WTC11 (cell line): ENCODE data around the gene PI4KA. TPM values are rescaled to one million over a fixed set of nuclear protein-coding genes. Genes with fewer than 3 reads are reported as not detected.

Experiments
- ATAC-seq: fragments of 200-7000 bp; cut with Tn5 transposase; 2 replicates; pipeline ENCODE4 v1.10.0; 2021; ENCODE audit warnings: mild to moderate bottlenecking, moderate library complexity
- CTCF ChIA-PET: fragments of 300-600 bp; sonication (Branson Sonifier 250); formaldehyde crosslinking; loops from one replicate; lab custom pipeline; 2021; ENCODE audit warnings: antibody characterized with exemption; lab: Charles Lee
- POLR2A ChIA-PET: fragments of 350-600 bp; sonication (Branson Sonifier 250); formaldehyde crosslinking; loops from one replicate; lab custom pipeline; 2021; ENCODE audit warnings: antibody characterized with exemption; lab: Charles Lee
- DNase-seq: peaks from one replicate; pipeline ENCODE4 v3.0.0; 2021; ENCODE audit warnings: low spot score
- H3K27ac Mint-ChIP-seq: 2 replicates; pipeline ENCODE4 v1.8.0; 2021; ENCODE audit warnings: mixed read lengths
- H3K27me3 Mint-ChIP-seq: 2 replicates; pipeline ENCODE4 v1.8.0; 2021; ENCODE audit warnings: low read depth, mild to moderate bottlenecking, moderate library complexity, mixed read lengths
- H3K36me3 Mint-ChIP-seq: 2 replicates; pipeline ENCODE4 v1.8.0; 2021; ENCODE audit warnings: mixed read lengths
- H3K4me1 Mint-ChIP-seq: 2 replicates; pipeline ENCODE4 v1.8.0; 2022; ENCODE audit warnings: mixed read lengths
- H3K4me3 Mint-ChIP-seq: 2 replicates; pipeline ENCODE4 v1.8.0; 2021; ENCODE audit warnings: mild to moderate bottlenecking, moderate library complexity, mixed read lengths
- H3K9me3 Mint-ChIP-seq: 2 replicates; pipeline ENCODE4 v1.8.0; 2021; ENCODE audit warnings: mixed read lengths
- ELF4 ChIP-seq: sonication (generic); formaldehyde crosslinking; IDR thresholded peaks from 2 replicates; pipeline ENCODE4 v1.8.1; 2022; ENCODE audit warnings: low read depth, mild to moderate bottlenecking, moderate library complexity, missing genetic modification reagents
- EMX1 ChIP-seq: fragments of 250-450 bp; sonication (Bioruptor Pico); IDR thresholded peaks from 2 replicates; pipeline ENCODE4 v1.8.0; 2021; ENCODE audit warnings: mild to moderate bottlenecking
- FOXK1 ChIP-seq: sonication (generic); formaldehyde crosslinking; IDR thresholded peaks from 2 replicates; pipeline ENCODE4 v1.8.0; 2022; ENCODE audit warnings: mild to moderate bottlenecking, moderate library complexity, missing genetic modification reagents
- ZBTB21 ChIP-seq: sonication (generic); formaldehyde crosslinking; IDR thresholded peaks from 2 replicates; pipeline ENCODE4 v1.8.1; 2023; ENCODE audit warnings: mild to moderate bottlenecking, missing genetic modification reagents, borderline replicate concordance
- ZNF263 ChIP-seq: sonication (generic); formaldehyde crosslinking; IDR thresholded peaks from 2 replicates; pipeline ENCODE4 v1.8.1; 2022; ENCODE audit warnings: low read depth, mild to moderate bottlenecking, moderate library complexity, missing genetic modification reagents
- ZNF416 ChIP-seq: fragments of 250-450 bp; sonication (Bioruptor Pico); IDR thresholded peaks from 2 replicates; pipeline ENCODE4 v1.9.0; 2021; ENCODE audit warnings: mild to moderate bottlenecking, inconsistent platforms
- total RNA-seq: library from RNA; stranded (reverse); gene quantifications from 3 replicates; pipeline ENCODE4 v1.2.3, GENCODE V29; 2021
- TF ChIP-seq, protein P1 (sequence below): sonication (generic); formaldehyde crosslinking; IDR thresholded peaks from 2 replicates; pipeline ENCODE4 v1.8.1; 2023; ENCODE audit warnings: mild to moderate bottlenecking, missing genetic modification reagents, borderline replicate concordance
- TF ChIP-seq, protein P2 (sequence below): sonication (generic); formaldehyde crosslinking; conservative IDR thresholded peaks from 2 replicates; pipeline ENCODE4 v1.8.1; 2023; ENCODE audit warnings: mild to moderate bottlenecking, low read depth, missing genetic modification reagents, moderate library complexity
- TF ChIP-seq, protein P3 (sequence below): sonication (generic); formaldehyde crosslinking; IDR thresholded peaks from 2 replicates; pipeline ENCODE4 v1.8.0; 2023; ENCODE audit warnings: mild to moderate bottlenecking, missing genetic modification reagents
- TF ChIP-seq, protein P4 (sequence below): sonication (generic); formaldehyde crosslinking; IDR thresholded peaks from 2 replicates; pipeline ENCODE4 v1.8.1; 2022; ENCODE audit warnings: mild to moderate bottlenecking, missing genetic modification reagents, moderate library complexity, borderline replicate concordance
- TF ChIP-seq, protein P5 (sequence below): sonication (generic); formaldehyde crosslinking; IDR thresholded peaks from 2 replicates; pipeline ENCODE4 v1.8.0; 2022; ENCODE audit warnings: missing genetic modification reagents
- TF ChIP-seq, protein P6 (sequence below): sonication (generic); formaldehyde crosslinking; IDR thresholded peaks from 2 replicates; pipeline ENCODE4 v1.8.1; 2023; ENCODE audit warnings: mild to moderate bottlenecking, missing genetic modification reagents

PI4KA gene
- total RNA-seq, 1 experiment from 2014 or later, result 45.5 TPM

DNA sequence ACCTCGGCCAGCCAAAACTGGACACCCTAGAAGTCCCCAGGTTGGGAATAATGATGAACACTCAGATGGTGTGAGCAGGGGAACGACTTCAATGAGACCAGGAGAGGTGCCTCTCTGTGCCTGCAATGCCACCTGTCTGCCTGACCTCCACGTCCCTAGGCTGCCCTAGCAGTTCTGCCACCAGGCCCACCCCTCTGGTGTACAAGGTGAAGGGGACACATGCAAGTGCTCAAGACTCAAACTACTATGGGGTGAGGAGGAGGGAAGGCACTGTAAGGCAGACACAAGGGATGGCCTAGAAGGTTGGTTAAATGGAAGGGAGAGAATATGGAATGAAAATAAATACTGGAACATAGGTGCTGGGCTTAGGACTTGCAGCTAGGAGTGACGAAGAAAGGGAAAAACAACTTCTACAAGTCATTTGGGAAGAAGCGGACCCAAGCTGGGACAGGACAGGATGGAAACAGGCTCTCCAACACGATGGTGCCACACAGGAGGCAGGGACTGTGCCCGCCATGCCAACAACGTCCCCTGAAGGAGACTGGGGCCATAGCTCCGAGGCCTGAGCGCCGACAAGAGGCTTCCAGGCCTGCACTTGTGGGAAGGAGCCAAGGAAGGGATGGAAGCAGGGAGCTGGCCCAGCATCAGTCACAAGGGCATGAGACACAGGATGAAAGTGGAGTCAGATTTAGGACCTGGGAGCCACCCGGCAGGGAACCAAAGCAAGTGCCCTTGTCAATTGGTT is 66.2 kb downstream of the PI4KA start (continued):
- TF ChIP-seq, protein P1, sequence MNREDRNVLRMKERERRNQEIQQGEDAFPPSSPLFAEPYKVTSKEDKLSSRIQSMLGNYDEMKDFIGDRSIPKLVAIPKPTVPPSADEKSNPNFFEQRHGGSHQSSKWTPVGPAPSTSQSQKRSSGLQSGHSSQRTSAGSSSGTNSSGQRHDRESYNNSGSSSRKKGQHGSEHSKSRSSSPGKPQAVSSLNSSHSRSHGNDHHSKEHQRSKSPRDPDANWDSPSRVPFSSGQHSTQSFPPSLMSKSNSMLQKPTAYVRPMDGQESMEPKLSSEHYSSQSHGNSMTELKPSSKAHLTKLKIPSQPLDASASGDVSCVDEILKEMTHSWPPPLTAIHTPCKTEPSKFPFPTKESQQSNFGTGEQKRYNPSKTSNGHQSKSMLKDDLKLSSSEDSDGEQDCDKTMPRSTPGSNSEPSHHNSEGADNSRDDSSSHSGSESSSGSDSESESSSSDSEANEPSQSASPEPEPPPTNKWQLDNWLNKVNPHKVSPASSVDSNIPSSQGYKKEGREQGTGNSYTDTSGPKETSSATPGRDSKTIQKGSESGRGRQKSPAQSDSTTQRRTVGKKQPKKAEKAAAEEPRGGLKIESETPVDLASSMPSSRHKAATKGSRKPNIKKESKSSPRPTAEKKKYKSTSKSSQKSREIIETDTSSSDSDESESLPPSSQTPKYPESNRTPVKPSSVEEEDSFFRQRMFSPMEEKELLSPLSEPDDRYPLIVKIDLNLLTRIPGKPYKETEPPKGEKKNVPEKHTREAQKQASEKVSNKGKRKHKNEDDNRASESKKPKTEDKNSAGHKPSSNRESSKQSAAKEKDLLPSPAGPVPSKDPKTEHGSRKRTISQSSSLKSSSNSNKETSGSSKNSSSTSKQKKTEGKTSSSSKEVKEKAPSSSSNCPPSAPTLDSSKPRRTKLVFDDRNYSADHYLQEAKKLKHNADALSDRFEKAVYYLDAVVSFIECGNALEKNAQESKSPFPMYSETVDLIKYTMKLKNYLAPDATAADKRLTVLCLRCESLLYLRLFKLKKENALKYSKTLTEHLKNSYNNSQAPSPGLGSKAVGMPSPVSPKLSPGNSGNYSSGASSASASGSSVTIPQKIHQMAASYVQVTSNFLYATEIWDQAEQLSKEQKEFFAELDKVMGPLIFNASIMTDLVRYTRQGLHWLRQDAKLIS (CRISPR knock-in tag), result no peak
- TF ChIP-seq ELF4 (CRISPR knock-in tag), result no peak

DNA sequence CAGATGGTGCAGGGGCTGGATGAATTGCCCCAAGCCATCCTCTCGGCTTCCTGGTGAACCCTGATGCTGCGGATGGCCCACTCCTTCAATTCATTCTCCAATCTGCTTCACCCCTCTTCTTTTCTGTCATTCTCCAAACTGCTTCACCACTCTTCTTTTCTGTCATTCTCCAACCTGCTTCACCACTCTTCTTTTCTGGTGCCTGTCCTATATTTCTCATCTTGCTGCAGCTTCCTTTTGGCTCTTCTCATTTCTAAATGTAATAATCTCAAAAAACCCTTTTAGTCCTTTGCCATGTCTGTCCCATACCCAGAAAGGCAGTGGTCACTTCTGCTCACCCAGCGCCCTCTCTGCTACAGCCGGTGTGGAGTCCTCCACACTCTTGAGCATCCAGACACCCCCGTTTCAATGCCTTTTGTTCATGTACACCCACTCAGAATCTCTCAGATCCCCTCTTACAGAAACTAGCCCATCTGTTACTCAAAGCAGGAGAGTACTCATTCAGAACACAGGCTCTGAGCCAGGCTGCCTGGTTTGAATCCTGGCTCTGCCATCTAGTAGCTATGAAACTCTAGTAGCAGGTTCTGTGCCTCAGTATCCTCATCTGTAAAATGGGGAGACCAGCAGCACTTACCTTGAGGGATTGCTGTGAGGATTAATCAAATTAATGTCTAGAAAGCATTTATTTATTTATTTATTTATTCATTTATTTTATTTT is 69.8 kb downstream of the PI4KA start:
- CTCF ChIA-PET, result no interaction called here
- no peak for DNase-seq
- POLR2A ChIA-PET, result no interaction called here
- Mint-ChIP-seq H3K4me3 (no peak overlapping the region), H3K27ac (no peak overlapping the region), H3K9me3 (no peaks in the 10 kb centered on the region), H3K4me1 (peaks cover 12% of the 10 kb centered on the region)
- no peak for ATAC-seq
- TF ChIP-seq, protein P2, sequence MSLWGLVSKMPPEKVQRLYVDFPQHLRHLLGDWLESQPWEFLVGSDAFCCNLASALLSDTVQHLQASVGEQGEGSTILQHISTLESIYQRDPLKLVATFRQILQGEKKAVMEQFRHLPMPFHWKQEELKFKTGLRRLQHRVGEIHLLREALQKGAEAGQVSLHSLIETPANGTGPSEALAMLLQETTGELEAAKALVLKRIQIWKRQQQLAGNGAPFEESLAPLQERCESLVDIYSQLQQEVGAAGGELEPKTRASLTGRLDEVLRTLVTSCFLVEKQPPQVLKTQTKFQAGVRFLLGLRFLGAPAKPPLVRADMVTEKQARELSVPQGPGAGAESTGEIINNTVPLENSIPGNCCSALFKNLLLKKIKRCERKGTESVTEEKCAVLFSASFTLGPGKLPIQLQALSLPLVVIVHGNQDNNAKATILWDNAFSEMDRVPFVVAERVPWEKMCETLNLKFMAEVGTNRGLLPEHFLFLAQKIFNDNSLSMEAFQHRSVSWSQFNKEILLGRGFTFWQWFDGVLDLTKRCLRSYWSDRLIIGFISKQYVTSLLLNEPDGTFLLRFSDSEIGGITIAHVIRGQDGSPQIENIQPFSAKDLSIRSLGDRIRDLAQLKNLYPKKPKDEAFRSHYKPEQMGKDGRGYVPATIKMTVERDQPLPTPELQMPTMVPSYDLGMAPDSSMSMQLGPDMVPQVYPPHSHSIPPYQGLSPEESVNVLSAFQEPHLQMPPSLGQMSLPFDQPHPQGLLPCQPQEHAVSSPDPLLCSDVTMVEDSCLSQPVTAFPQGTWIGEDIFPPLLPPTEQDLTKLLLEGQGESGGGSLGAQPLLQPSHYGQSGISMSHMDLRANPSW (CRISPR knock-in tag), result no peak
- TF ChIP-seq ZNF263 (CRISPR knock-in tag), result no peak
- TF ChIP-seq, all 79 proteins: peak for 0
- Mint-ChIP-seq H3K36me3 (0 out of 2 replicates have a peak, but pooled peaks cover 3% of the 10 kb centered on the region), H3K27me3 (no peaks in the 10 kb centered on the region)

DNA sequence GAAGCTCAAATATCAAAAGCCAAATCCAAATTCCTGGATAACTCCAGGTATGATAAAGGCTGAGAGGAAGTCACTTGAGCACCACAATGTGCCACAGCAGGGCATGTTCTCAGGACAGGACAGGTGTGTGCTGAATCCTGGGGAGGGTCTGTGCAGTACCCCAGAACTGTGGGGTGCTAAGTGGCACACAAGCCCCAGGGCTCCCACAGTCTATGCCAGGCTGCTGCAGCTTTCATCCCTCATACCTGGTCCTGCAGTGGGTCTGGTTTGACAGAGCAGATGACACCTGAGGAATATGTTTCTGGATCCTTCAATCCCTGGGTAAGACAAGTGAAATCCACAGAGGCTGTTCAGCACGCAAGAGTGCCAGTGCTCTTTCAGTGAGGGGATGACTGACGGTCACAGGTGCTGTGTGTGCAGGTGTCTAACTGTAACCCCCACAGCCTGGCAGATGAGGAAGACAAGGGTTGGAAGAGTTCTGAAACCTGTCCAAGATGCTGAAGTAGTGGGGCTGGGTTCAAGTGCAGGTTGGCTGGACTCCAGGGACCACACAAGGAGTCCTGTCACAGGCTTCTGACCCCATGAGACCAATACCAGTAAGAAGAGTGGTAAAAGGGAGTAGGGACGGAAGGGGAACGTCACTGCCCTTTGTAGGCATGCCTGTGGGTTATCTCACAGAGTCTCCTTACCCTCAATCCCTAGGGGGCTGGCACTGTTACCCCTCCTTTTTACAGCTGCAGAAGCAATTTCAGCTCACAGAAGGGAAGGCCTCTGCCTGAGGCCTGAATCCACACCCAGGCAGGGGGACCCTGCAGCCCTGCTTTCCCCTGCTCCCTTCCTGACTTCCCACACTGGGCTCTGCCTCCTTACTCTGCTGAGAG is 70.6 kb downstream of the PI4KA start:
- CTCF ChIA-PET, result interaction anchor here (1.0 kb wide), 1 partner anchor 29 kb away, joined by 3 read pairs; no protein-coding TSS in a partner anchor
- ATAC-seq (no peak), DNase-seq (no peak)
- H3K4me3 Mint-ChIP-seq, result no peak overlapping the region
- H3K9me3 Mint-ChIP-seq, result no peaks in the 10 kb centered on the region
- no peak overlapping the region for H3K27ac Mint-ChIP-seq
- H3K4me1 Mint-ChIP-seq, result peaks cover 20% of the 10 kb centered on the region
- POLR2A ChIA-PET, result no interaction called here
- 0 out of 2 replicates have a peak, but pooled peaks cover 3% of the 10 kb centered on the region for H3K36me3 Mint-ChIP-seq
- no peaks in the 10 kb centered on the region for H3K27me3 Mint-ChIP-seq
- TF ChIP-seq, protein P3, sequence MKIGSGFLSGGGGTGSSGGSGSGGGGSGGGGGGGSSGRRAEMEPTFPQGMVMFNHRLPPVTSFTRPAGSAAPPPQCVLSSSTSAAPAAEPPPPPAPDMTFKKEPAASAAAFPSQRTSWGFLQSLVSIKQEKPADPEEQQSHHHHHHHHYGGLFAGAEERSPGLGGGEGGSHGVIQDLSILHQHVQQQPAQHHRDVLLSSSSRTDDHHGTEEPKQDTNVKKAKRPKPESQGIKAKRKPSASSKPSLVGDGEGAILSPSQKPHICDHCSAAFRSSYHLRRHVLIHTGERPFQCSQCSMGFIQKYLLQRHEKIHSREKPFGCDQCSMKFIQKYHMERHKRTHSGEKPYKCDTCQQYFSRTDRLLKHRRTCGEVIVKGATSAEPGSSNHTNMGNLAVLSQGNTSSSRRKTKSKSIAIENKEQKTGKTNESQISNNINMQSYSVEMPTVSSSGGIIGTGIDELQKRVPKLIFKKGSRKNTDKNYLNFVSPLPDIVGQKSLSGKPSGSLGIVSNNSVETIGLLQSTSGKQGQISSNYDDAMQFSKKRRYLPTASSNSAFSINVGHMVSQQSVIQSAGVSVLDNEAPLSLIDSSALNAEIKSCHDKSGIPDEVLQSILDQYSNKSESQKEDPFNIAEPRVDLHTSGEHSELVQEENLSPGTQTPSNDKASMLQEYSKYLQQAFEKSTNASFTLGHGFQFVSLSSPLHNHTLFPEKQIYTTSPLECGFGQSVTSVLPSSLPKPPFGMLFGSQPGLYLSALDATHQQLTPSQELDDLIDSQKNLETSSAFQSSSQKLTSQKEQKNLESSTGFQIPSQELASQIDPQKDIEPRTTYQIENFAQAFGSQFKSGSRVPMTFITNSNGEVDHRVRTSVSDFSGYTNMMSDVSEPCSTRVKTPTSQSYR, result no peak
- no peak for TF ChIP-seq EMX1
- TF ChIP-seq, protein P4, sequence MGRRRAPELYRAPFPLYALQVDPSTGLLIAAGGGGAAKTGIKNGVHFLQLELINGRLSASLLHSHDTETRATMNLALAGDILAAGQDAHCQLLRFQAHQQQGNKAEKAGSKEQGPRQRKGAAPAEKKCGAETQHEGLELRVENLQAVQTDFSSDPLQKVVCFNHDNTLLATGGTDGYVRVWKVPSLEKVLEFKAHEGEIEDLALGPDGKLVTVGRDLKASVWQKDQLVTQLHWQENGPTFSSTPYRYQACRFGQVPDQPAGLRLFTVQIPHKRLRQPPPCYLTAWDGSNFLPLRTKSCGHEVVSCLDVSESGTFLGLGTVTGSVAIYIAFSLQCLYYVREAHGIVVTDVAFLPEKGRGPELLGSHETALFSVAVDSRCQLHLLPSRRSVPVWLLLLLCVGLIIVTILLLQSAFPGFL (CRISPR knock-in tag), result no peak
- TF ChIP-seq ZBTB21, result no peak
- no peak for TF ChIP-seq ZNF416
- no peak for TF ChIP-seq FOXK1
- TF ChIP-seq, protein P5, sequence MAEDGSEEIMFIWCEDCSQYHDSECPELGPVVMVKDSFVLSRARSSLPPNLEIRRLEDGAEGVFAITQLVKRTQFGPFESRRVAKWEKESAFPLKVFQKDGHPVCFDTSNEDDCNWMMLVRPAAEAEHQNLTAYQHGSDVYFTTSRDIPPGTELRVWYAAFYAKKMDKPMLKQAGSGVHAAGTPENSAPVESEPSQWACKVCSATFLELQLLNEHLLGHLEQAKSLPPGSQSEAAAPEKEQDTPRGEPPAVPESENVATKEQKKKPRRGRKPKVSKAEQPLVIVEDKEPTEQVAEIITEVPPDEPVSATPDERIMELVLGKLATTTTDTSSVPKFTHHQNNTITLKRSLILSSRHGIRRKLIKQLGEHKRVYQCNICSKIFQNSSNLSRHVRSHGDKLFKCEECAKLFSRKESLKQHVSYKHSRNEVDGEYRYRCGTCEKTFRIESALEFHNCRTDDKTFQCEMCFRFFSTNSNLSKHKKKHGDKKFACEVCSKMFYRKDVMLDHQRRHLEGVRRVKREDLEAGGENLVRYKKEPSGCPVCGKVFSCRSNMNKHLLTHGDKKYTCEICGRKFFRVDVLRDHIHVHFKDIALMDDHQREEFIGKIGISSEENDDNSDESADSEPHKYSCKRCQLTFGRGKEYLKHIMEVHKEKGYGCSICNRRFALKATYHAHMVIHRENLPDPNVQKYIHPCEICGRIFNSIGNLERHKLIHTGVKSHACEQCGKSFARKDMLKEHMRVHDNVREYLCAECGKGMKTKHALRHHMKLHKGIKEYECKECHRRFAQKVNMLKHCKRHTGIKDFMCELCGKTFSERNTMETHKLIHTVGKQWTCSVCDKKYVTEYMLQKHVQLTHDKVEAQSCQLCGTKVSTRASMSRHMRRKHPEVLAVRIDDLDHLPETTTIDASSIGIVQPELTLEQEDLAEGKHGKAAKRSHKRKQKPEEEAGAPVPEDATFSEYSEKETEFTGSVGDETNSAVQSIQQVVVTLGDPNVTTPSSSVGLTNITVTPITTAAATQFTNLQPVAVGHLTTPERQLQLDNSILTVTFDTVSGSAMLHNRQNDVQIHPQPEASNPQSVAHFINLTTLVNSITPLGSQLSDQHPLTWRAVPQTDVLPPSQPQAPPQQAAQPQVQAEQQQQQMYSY (CRISPR knock-in tag), result no peak
- TF ChIP-seq, protein P6, sequence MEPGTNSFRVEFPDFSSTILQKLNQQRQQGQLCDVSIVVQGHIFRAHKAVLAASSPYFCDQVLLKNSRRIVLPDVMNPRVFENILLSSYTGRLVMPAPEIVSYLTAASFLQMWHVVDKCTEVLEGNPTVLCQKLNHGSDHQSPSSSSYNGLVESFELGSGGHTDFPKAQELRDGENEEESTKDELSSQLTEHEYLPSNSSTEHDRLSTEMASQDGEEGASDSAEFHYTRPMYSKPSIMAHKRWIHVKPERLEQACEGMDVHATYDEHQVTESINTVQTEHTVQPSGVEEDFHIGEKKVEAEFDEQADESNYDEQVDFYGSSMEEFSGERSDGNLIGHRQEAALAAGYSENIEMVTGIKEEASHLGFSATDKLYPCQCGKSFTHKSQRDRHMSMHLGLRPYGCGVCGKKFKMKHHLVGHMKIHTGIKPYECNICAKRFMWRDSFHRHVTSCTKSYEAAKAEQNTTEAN (CRISPR knock-in tag), result no peak
